ENCODE results near the gene PRKACA. TPM values are rescaled to one million over a fixed set of nuclear protein-coding genes. Genes with fewer than 3 reads are reported as not detected.

PRKACA gene
- 22.2 and 31.8 TPM in 2 replicates for total RNA-seq (ENCODE audit: low replicate concordance)

DNA sequence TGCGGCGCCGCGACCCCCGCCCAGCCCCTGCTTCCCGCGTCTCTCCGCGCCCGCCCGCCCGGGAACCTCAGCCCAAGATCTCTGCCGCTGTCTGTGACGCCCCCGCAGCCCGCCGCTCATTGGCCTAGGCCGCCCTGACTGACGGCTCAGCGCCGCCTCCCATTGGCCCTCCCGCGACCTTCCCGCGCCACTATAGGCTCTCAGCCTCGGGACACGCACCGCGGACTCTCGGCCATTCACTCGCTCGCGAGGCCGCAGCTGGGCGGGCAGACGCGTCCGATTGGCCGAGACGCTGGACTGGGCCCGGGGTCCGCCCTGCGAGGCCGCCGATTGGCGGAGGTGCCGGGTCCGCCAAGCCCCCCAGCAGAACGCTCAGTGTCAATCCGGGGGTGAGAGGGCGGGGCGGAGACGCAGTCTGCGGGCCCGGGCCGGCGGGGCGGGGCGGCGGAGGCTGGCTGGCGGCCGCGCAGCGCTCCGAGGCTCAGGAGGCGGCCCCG, at the start of gene PRKACA:
TSS of gene PRKACA (minus strand) at position 95 of the 497 bp plus-strand sequence. CDS start 215 bp downstream, outside the sequence.
- peak; percentile 100 for DNase-seq (ENCODE audit: low spot score)
- H3K9me3 Mint-ChIP-seq = no peaks in the 10 kb centered on the region
- Histone ChIP-seq H3K4me1 (peaks cover 29% of the 10 kb centered on the region), H3K27me3 (no peaks in the 10 kb centered on the region), H4K20me1 (ENCODE audit: low read depth) (peaks cover 45% of the 10 kb centered on the region), H3F3A (ENCODE audit: low read depth) (peaks cover 32% of the 10 kb centered on the region), H2AFZ (replicated peaks) (peak within 1 kb of the TSS; percentile 51), H3K79me2 (ENCODE audit: low read depth) (peaks cover 20% of the 10 kb centered on the region), H3K27ac (peak within 1 kb of the TSS; percentile 87), H3K9ac (peak within 1 kb of the TSS; percentile 60), H3K36me3 (no peaks in the 10 kb centered on the region), H3K9me3 (ENCODE audit: low read depth) (no peaks in the 10 kb centered on the region), H3K4me3 (peak within 1 kb of the TSS; percentile 94), H3K4me2 (peak within 1 kb of the TSS; percentile 99)
- peaks cover 44% of the 10 kb centered on the region for H3K4me1 Mint-ChIP-seq
- peak within 1 kb of the TSS; percentile 95 for H3K4me3 Mint-ChIP-seq
- peaks cover 3% of the 10 kb centered on the region for H3K36me3 Mint-ChIP-seq
- H3K27ac Mint-ChIP-seq = peak within 1 kb of the TSS; percentile 99
- H3K27me3 Mint-ChIP-seq (ENCODE audit: insufficient read depth, low read depth) = peaks cover 11% of the 10 kb centered on the region
- TF ChIP-seq EZH2phosphoT487 (IDR thresholded peaks at IDR 0.05) (no peak), EZH2 (IDR thresholded peaks at IDR 0.05) (no peak)
- TF ChIP-seq, protein P1, sequence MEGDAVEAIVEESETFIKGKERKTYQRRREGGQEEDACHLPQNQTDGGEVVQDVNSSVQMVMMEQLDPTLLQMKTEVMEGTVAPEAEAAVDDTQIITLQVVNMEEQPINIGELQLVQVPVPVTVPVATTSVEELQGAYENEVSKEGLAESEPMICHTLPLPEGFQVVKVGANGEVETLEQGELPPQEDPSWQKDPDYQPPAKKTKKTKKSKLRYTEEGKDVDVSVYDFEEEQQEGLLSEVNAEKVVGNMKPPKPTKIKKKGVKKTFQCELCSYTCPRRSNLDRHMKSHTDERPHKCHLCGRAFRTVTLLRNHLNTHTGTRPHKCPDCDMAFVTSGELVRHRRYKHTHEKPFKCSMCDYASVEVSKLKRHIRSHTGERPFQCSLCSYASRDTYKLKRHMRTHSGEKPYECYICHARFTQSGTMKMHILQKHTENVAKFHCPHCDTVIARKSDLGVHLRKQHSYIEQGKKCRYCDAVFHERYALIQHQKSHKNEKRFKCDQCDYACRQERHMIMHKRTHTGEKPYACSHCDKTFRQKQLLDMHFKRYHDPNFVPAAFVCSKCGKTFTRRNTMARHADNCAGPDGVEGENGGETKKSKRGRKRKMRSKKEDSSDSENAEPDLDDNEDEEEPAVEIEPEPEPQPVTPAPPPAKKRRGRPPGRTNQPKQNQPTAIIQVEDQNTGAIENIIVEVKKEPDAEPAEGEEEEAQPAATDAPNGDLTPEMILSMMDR (IDR thresholded peaks at IDR 0.05) = no peak

DNA sequence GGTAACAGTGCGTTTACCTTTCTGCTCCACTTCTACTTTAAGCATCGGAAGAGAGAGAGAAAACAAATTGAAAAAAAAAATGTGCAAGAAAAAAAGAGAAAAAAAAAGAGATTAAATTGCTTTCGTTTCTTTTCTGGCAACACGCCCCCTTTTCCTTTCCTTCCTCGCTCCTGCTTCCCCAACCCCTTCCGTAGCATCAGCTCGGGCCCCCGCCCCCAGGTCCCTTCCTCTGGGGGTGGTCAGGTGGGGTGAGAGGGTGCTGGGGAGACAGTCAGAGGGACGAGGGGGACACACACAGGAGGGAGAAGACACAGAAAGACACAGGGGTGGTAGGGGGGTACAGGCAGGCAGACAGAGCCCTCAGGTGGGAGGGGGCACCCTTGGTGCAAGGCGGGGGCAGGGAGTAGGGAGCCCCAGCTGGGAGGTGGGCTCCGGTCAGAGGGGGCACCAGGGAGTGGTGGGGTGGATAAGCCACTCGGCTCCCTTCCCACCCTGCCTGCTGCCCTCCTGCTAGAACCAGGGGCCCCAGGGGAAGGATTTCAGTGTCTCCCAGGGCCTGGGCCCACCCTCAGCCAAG, 49.5 kb upstream of the PRKACA start:
- no peaks in the 10 kb centered on the region for H3F3A ChIP-seq (ENCODE audit: low read depth)
- Mint-ChIP-seq H3K27me3 (ENCODE audit: insufficient read depth, low read depth) (peaks cover 3% of the 10 kb centered on the region), H3K36me3 (peaks cover 24% of the 10 kb centered on the region), H3K9me3 (no peaks in the 10 kb centered on the region), H3K4me1 (peaks cover 18% of the 10 kb centered on the region), H3K27ac (no peak overlapping the region), H3K4me3 (no peak overlapping the region)
- H3K4me3 ChIP-seq = no peak overlapping the region
- H3K4me1 ChIP-seq = peaks cover 41% of the 10 kb centered on the region
- H3K4me2 ChIP-seq = no peak overlapping the region
- H2AFZ ChIP-seq (replicated peaks) = no peak overlapping the region
- peak overlapping the region; percentile 53 for H3K27ac ChIP-seq
- no peaks in the 10 kb centered on the region for H3K9me3 ChIP-seq (ENCODE audit: low read depth)
- H3K9ac ChIP-seq = peak overlapping the region; percentile 20
- TF ChIP-seq EZH2phosphoT487 (IDR thresholded peaks at IDR 0.05) (no peak), EZH2 (IDR thresholded peaks at IDR 0.05) (no peak)
- TF ChIP-seq, protein P1 (IDR thresholded peaks at IDR 0.05) = no peak
- H3K27me3 ChIP-seq = no peaks in the 10 kb centered on the region
- H3K79me2 ChIP-seq (ENCODE audit: low read depth) = no peaks in the 10 kb centered on the region
- peaks cover 41% of the 10 kb centered on the region for H4K20me1 ChIP-seq (ENCODE audit: low read depth)
- no peak for DNase-seq (ENCODE audit: low spot score)
- H3K36me3 ChIP-seq = no peaks in the 10 kb centered on the region

DNA sequence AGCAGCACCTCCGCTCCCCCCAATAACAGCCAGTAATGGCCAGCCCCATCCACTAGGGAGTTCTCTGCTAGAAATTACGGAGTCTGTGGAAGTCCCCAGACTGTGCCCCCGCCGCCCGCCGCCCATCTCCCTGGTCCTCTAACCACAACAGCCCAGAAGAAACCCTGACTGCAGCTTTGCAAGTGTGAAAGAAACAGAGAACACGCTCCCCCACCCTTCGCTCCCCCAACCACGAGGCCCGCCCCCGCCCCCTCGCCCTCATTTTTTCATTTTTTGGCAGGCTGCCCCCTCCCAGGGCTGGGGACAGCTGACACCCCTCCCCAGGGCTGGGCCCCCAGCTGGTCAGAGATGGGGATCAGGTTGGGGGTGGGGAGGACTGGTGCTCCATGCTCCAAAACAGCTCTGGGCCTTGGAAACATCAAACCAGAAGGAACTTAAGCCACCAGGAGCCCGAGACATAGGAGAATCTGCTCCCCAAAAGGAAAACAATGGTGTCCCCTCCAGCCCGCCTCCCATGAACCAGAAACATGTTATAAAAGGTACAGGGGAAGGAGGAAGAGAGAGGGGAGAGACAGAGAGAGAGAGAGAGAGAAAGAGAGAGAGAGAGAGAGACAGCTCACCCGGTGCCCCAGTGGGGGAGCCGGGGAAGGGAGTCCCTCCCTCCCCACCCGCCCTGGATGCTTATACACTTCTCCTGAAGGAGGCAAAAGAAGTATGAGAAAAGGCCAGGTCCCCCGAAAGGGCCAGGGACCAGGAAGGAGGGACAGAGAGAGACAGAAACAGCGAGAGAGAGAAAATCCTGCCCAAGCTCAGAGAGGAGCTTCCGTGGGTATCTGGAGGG, 48.6 kb upstream of the PRKACA start:
- no peaks in the 10 kb centered on the region for H3K9me3 Mint-ChIP-seq
- peak overlapping the region; percentile 63 for H3K27ac ChIP-seq

More for the DNA sequence above, 48.6 kb upstream of the PRKACA start:
- H3K4me2 ChIP-seq = no peak overlapping the region
- no peak for DNase-seq (ENCODE audit: low spot score)
- H4K20me1 ChIP-seq (ENCODE audit: low read depth) = peaks cover 41% of the 10 kb centered on the region
- no peaks in the 10 kb centered on the region for H3K36me3 ChIP-seq
- H3K27me3 ChIP-seq = no peaks in the 10 kb centered on the region
- H3K4me3 Mint-ChIP-seq = no peak overlapping the region
- peak overlapping the region; percentile 37 for H3K27ac Mint-ChIP-seq
- H3K4me3 ChIP-seq = no peak overlapping the region
- H3K27me3 Mint-ChIP-seq (ENCODE audit: insufficient read depth, low read depth) = peaks cover 3% of the 10 kb centered on the region
- H3K4me1 Mint-ChIP-seq = peaks cover 19% of the 10 kb centered on the region
- no peaks in the 10 kb centered on the region for H3K9me3 ChIP-seq (ENCODE audit: low read depth)
- peaks cover 20% of the 10 kb centered on the region for H3K36me3 Mint-ChIP-seq
- H3K79me2 ChIP-seq (ENCODE audit: low read depth) = no peaks in the 10 kb centered on the region
- peaks cover 41% of the 10 kb centered on the region for H3K4me1 ChIP-seq
- no peak overlapping the region for H2AFZ ChIP-seq (replicated peaks)
- TF ChIP-seq, protein P1 (IDR thresholded peaks at IDR 0.05) = no peak
- TF ChIP-seq EZH2 (IDR thresholded peaks at IDR 0.05) = no peak
- TF ChIP-seq EZH2phosphoT487 (IDR thresholded peaks at IDR 0.05) = no peak
- no peak overlapping the region for H3K9ac ChIP-seq
- H3F3A ChIP-seq (ENCODE audit: low read depth) = no peaks in the 10 kb centered on the region
